Fibroblast of lung (primary cell): ENCODE results near the gene PEX10.

ENCODE experiments used
- CTCF ChIP-seq, 2 donors: IDR thresholded peaks in 1 of 2; conservative IDR thresholded peaks in 1 of 2; 1 replicate in 1 of 2; 2 replicates in 1 of 2; pipeline ENCODE4 v1.5.1; 2011 to 2012; ENCODE audit warnings: low read length in 2 of 2, control low read depth in 1 of 2, inconsistent platforms in 1 of 2, low read depth in 1 of 2, mild to moderate bottlenecking in 1 of 2
- EZH2 ChIP-seq: IDR thresholded peaks from 2 replicates; pipeline ENCODE4 v1.5.1; 2012; ENCODE audit warnings: low read length, control low read depth, mild to moderate bottlenecking; ENCODE audit errors: missing control alignments

DNA sequence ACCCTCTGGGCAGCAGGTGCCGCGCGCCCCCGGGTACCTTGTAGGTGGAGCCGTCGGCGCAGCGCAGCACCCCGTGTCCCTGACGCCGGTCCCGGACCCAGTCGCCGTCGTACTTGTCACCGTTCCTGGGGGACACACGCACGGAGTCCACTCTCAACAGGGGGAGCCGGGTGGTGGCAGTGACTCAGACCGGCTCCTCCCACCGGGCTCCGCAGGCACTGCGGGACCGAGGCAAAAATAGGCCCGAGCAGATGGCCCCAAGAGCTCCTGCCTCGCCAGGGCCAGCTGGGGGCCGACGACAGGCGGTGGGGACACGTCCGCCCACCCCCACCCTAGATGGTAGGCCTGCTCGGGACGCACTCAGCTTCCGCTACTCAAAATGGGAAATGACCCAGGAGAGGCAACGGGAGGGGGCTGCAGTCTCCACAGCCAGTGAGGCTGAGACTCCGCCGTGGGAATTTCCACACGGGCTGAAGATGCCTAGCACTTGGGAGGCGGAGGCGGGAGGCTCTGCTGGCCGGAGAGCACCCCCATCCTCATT lies 27.4 kb downstream of the PEX10 start:
- TF ChIP-seq CTCF (conservative IDR thresholded peaks at IDR 0.05 in 1 of 2, IDR thresholded peaks at IDR 0.05 in 1 of 2; ENCODE audit: low read depth in 1 of 2, low read length in 2 of 2) (no peak), EZH2 (no peak)
